ENCODE measurements around the gene CBR3. TPM values are rescaled to one million over a fixed set of nuclear protein-coding genes. Genes with fewer than 3 reads are reported as not detected.

The CBR3 gene
- total and polyA plus RNA-seq, 2 donors (not counting 3 experiments of a cell fraction or from before 2014, with no cell fraction given): 9.7 to 13.3 TPM

DNA sequence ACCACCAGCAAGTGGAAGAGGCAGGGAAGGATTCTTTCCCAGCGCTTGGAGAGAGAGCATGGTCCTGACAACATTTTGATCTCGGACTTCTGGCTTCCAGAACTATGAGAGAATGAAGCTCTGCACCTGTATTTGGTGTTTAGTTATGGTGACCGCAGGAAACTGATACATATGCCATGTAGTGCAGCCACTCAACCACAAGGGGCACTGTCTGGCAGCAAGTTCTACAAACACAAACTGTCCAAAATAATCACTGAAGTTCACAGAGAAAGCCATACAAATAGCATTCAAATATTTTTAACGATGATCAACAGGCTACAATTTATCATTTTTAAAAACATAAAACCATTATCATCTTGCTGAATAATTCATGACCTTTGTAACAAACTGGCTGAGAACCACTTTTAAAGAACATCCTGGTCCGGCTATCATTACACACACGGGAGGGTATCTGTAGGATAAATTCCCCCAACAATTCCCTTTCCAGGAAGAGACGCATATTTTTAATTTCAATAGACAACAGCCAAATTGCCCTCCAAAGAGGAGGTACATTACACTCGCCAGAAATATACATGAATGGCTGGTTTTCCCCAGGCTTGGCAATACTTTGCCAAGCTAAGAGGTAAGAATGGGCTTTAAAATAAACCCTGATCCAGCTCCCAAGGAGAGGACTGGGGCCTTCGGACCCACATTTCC, 9.2 kb upstream of the CBR3 start:
- H3K4me1 ChIP-seq (ENCODE audit: control insufficient read depth, extremely low read depth, insufficient read depth, low read length): no peaks in the 10 kb centered on the region
- intact Hi-C loops (cut with micrococcal nuclease) (no loop called here), dilution Hi-C loops (cut with MboI; ENCODE audit: extremely low pct_ligation_motif_present, low sequenced_read_pairs) (no loop called here)
- FAIRE-seq (peak; percentile 90), DNase-seq (ENCODE audit: low read depth, low spot score) (peak; percentile 58)
- H4K20me1 ChIP-seq (replicated peaks; ENCODE audit: control insufficient read depth, extremely low read depth, insufficient read depth, low read length): no peaks in the 10 kb centered on the region
- CTCF ChIA-PET: interaction anchor here (0.5 to 1.1 kb wide), 8 partner anchors 8 to 264 kb away, joined by 3 to 4 read pairs (median 3); partner anchors contain the start of gene MORC3
- no peak overlapping the region for H3K9ac ChIP-seq (replicated peaks; ENCODE audit: extremely low read depth, insufficient read depth, low read length)
- no peaks in the 10 kb centered on the region for H3K9me1 ChIP-seq (replicated peaks; ENCODE audit: control insufficient read depth, extremely low read depth, insufficient read depth, low read length)
- H3K27me3 ChIP-seq (ENCODE audit: control insufficient read depth in 2 of 2, insufficient read depth in 2 of 2, low read length in 2 of 2): peaks cover 3% of the 10 kb centered on the region in 2 experiments
- H3K36me3 ChIP-seq (ENCODE audit: control insufficient read depth in 2 of 2, extremely low read depth in 1 of 2, insufficient read depth in 2 of 2, low read length in 2 of 2): no peaks in the 10 kb centered on the region
- H3K27ac ChIP-seq (ENCODE audit: insufficient read depth, low read depth, low read length): no peak overlapping the region
- no peak overlapping the region for H3K4me2 ChIP-seq (ENCODE audit: insufficient read depth, low read length)
- no TSS peak for BruUV-seq (replicated peaks)
- POLR2A ChIA-PET: interaction anchor here (1.0 kb wide), 1 partner anchor 11 kb away, joined by 4 read pairs; no protein-coding TSS in a partner anchor
- TF ChIP-seq, protein P1, sequence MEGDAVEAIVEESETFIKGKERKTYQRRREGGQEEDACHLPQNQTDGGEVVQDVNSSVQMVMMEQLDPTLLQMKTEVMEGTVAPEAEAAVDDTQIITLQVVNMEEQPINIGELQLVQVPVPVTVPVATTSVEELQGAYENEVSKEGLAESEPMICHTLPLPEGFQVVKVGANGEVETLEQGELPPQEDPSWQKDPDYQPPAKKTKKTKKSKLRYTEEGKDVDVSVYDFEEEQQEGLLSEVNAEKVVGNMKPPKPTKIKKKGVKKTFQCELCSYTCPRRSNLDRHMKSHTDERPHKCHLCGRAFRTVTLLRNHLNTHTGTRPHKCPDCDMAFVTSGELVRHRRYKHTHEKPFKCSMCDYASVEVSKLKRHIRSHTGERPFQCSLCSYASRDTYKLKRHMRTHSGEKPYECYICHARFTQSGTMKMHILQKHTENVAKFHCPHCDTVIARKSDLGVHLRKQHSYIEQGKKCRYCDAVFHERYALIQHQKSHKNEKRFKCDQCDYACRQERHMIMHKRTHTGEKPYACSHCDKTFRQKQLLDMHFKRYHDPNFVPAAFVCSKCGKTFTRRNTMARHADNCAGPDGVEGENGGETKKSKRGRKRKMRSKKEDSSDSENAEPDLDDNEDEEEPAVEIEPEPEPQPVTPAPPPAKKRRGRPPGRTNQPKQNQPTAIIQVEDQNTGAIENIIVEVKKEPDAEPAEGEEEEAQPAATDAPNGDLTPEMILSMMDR (IDR thresholded peaks at IDR 0.05; ENCODE audit: extremely low read depth in 1 of 2, insufficient read depth in 1 of 2, low read depth in 1 of 2, low read length in 2 of 2): peak; percentile 92
- TF ChIP-seq POLR2AphosphoS5 (IDR thresholded peaks at IDR 0.05; ENCODE audit: insufficient read depth, low read depth, low read length): no peak
- H3K79me2 ChIP-seq (ENCODE audit: control insufficient read depth, insufficient read depth, low read length): no peaks in the 10 kb centered on the region
- H2AFZ ChIP-seq (ENCODE audit: low read depth, low read length): no peak overlapping the region
- H3K4me3 ChIP-seq (replicated peaks in 1 of 3; ENCODE audit: insufficient read depth in 1 of 3, low read depth in 1 of 3, low read length in 3 of 3): no peak overlapping the region
- no peaks in the 10 kb centered on the region for H3K9me3 ChIP-seq (replicated peaks; ENCODE audit: control insufficient read depth, insufficient read depth, low read length)

DNA sequence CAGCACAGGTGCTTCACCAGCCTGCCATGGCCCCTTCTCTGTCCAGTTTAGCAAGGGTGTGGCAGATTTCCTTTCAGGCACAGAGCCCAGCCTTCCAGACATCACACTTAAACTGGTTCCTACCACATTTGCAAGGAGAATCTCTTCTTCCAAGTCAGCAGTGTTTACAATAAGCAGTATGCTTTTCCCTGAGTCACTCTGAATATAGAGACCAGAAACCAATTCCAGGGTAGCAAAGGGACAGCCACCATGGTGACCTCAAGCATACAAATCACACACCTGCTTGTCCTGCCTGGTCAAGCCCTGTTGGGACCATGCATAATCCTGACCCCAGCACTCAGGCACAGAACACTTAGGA, 8.7 kb upstream of the CBR3 start:
- dilution Hi-C loops (cut with MboI; ENCODE audit: extremely low pct_ligation_motif_present, low sequenced_read_pairs): no loop called here
- Histone ChIP-seq H3K4me1 (ENCODE audit: control insufficient read depth, extremely low read depth, insufficient read depth, low read length) (no peaks in the 10 kb centered on the region), H3K27ac (ENCODE audit: insufficient read depth, low read depth, low read length) (no peak overlapping the region), H3K4me3 (replicated peaks in 1 of 3; ENCODE audit: insufficient read depth in 1 of 3, low read depth in 1 of 3, low read length in 3 of 3) (no peak overlapping the region), H2AFZ (ENCODE audit: low read depth, low read length) (no peak overlapping the region), H4K20me1 (replicated peaks; ENCODE audit: control insufficient read depth, extremely low read depth, insufficient read depth, low read length) (no peaks in the 10 kb centered on the region), H3K79me2 (ENCODE audit: control insufficient read depth, insufficient read depth, low read length) (no peaks in the 10 kb centered on the region), H3K27me3 (ENCODE audit: control insufficient read depth in 2 of 2, insufficient read depth in 2 of 2, low read length in 2 of 2) (peaks cover 3% of the 10 kb centered on the region in 2 experiments), H3K9me3 (replicated peaks; ENCODE audit: control insufficient read depth, insufficient read depth, low read length) (no peaks in the 10 kb centered on the region), H3K9ac (replicated peaks; ENCODE audit: extremely low read depth, insufficient read depth, low read length) (no peak overlapping the region), H3K36me3 (ENCODE audit: control insufficient read depth in 2 of 2, extremely low read depth in 1 of 2, insufficient read depth in 2 of 2, low read length in 2 of 2) (no peaks in the 10 kb centered on the region), H3K4me2 (ENCODE audit: insufficient read depth, low read length) (no peak overlapping the region), H3K9me1 (replicated peaks; ENCODE audit: control insufficient read depth, extremely low read depth, insufficient read depth, low read length) (no peaks in the 10 kb centered on the region)
- no TSS peak for BruUV-seq (replicated peaks)
- intact Hi-C loops (cut with micrococcal nuclease): no loop called here
- ChIA-PET POLR2A (interaction anchor here (1.0 kb wide), 1 partner anchor 10 kb away, joined by 4 read pairs; no protein-coding TSS in a partner anchor), CTCF (interaction anchor here (1.1 kb wide), 1 partner anchor 194 kb away, joined by 3 read pairs; the partner anchor contains the start of gene MORC3)
- FAIRE-seq (no peak), DNase-seq (ENCODE audit: low read depth, low spot score) (no peak)
- no peak for TF ChIP-seq POLR2AphosphoS5 (IDR thresholded peaks at IDR 0.05; ENCODE audit: insufficient read depth, low read depth, low read length)
- TF ChIP-seq, protein P2, sequence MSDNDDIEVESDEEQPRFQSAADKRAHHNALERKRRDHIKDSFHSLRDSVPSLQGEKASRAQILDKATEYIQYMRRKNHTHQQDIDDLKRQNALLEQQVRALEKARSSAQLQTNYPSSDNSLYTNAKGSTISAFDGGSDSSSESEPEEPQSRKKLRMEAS (IDR thresholded peaks at IDR 0.05; ENCODE audit: insufficient read depth, insufficient read length): no peak
- TF ChIP-seq EZH2 (IDR thresholded peaks at IDR 0.05; ENCODE audit: borderline replicate concordance, low read depth, low read length, severe bottlenecking): no peak
- TF ChIP-seq MYC (IDR thresholded peaks at IDR 0.05; ENCODE audit: low read depth, low read length): no peak
- TF ChIP-seq JUN (IDR thresholded peaks at IDR 0.05; ENCODE audit: borderline replicate concordance, insufficient read depth, insufficient read length, low read depth): no peak
- TF ChIP-seq, protein P1 (IDR thresholded peaks at IDR 0.05; ENCODE audit: extremely low read depth in 1 of 2, insufficient read depth in 1 of 2, low read depth in 1 of 2, low read length in 2 of 2): no peak
- no peak for TF ChIP-seq POLR2A (IDR thresholded peaks at IDR 0.05; ENCODE audit: low read depth, low read length)
- TF ChIP-seq GATA2 (IDR thresholded peaks at IDR 0.05; ENCODE audit: insufficient read depth, insufficient read length, low read depth, low read length): no peak
- TF ChIP-seq FOS (IDR thresholded peaks at IDR 0.05; ENCODE audit: borderline replicate concordance, insufficient read depth, low read length): no peak

Measured in endothelial cell of umbilical vein (primary cell).